Astrocyte (in vitro differentiated cells and primary cell): ENCODE results near the gene MAT2B. TPM values are rescaled to one million over a fixed set of nuclear protein-coding genes. Genes with fewer than 3 reads are reported as not detected.
A peak's percentile ranks its signal among the peaks of the same experiment; 100 is the strongest.

Experiments
- DNase-seq: peaks from one replicate; pipeline ENCODE4 v3.0.0-alpha.2; 2010; ENCODE audit warnings: low read depth
- FAIRE-seq: peaks from 2 replicates; lab custom pipeline; 2011; peaks lifted over from hg19 to GRCh38; lab: Jason Lieb, UNC
- H2AFZ ChIP-seq: 2 replicates; pipeline ENCODE4 v1.6.0; 2012; ENCODE audit warnings: low read depth, low read length, inconsistent platforms
- H3K27ac ChIP-seq: 2 replicates; pipeline ENCODE4 v1.5.1; 2011; ENCODE audit warnings: low read depth, low read length, inconsistent platforms
- H3K27me3 ChIP-seq: 2 replicates; pipeline ENCODE4 v1.6.0; 2011; ENCODE audit warnings: low read length, inconsistent platforms; ENCODE audit not compliant: insufficient read depth
- H3K36me3 ChIP-seq: 2 replicates; pipeline ENCODE4 v1.5.1; 2011; ENCODE audit warnings: low read length, inconsistent platforms; ENCODE audit not compliant: insufficient read depth
- H3K4me1 ChIP-seq: 2 replicates; pipeline ENCODE4 v1.5.1; 2011; ENCODE audit warnings: low read length, inconsistent platforms; ENCODE audit not compliant: insufficient read depth
- H3K4me2 ChIP-seq: 2 replicates; pipeline ENCODE4 v1.6.0; 2012; ENCODE audit warnings: low read length, inconsistent platforms
- H3K4me3 ChIP-seq: 2 replicates; pipeline ENCODE4 v1.5.1; 2011; ENCODE audit warnings: low read depth, mild to moderate bottlenecking, low read length, inconsistent platforms; ENCODE audit not compliant: insufficient read depth
- H3K79me2 ChIP-seq: 2 replicates; pipeline ENCODE4 v1.6.0; 2012; ENCODE audit warnings: mild to moderate bottlenecking, low read length, inconsistent platforms; ENCODE audit not compliant: insufficient read depth
- H3K9ac ChIP-seq: 2 replicates; pipeline ENCODE4 v1.6.0; 2012; ENCODE audit warnings: mild to moderate bottlenecking, low read length, inconsistent platforms
- H3K9me3 ChIP-seq: 2 replicates; pipeline ENCODE4 v1.5.1; 2012; ENCODE audit warnings: low read depth, mild to moderate bottlenecking, low read length, inconsistent platforms; ENCODE audit not compliant: insufficient read depth
- H4K20me1 ChIP-seq: 2 replicates; pipeline ENCODE4 v1.6.0; 2012; ENCODE audit warnings: low read length, inconsistent platforms; ENCODE audit not compliant: insufficient read depth
- H3K27ac Mint-ChIP-seq: one replicate; pipeline ENCODE4 v1.8.0; 2021; ENCODE audit warnings: mild to moderate bottlenecking, mixed read lengths; ENCODE audit not compliant: unreplicated experiment
- H3K27me3 Mint-ChIP-seq: one replicate; pipeline ENCODE4 v1.8.0; 2021; ENCODE audit warnings: low read depth, mixed read lengths; ENCODE audit not compliant: unreplicated experiment
- H3K36me3 Mint-ChIP-seq: one replicate; pipeline ENCODE4 v1.8.0; 2021; ENCODE audit warnings: low read depth, mixed read lengths; ENCODE audit not compliant: unreplicated experiment
- H3K4me1 Mint-ChIP-seq: one replicate; pipeline ENCODE4 v1.8.0; 2021; ENCODE audit warnings: low read depth, mixed read lengths; ENCODE audit not compliant: unreplicated experiment
- H3K4me3 Mint-ChIP-seq: one replicate; pipeline ENCODE4 v1.8.0; 2021; ENCODE audit warnings: mild to moderate bottlenecking, moderate library complexity, mixed read lengths; ENCODE audit not compliant: unreplicated experiment
- H3K9me3 Mint-ChIP-seq: one replicate; pipeline ENCODE4 v1.8.0; 2021; ENCODE audit warnings: mild to moderate bottlenecking, mixed read lengths; ENCODE audit not compliant: unreplicated experiment
- EZH2 ChIP-seq: IDR thresholded peaks from 2 replicates; pipeline ENCODE4 v1.6.1; 2012; ENCODE audit warnings: mild to moderate bottlenecking, low read length, inconsistent platforms; ENCODE audit not compliant: insufficient read depth
- total RNA-seq: library from RNA; stranded (reverse); gene quantifications from 2 replicates; pipeline ENCODE4 v1.2.1, GENCODE V29; 2021
- TF ChIP-seq, protein P1 (sequence below): IDR thresholded peaks from 2 replicates; pipeline ENCODE4 v1.5.1; 2011; ENCODE audit warnings: low read depth, mild to moderate bottlenecking, inconsistent platforms, low read length, moderate library complexity; ENCODE audit not compliant: insufficient read depth

Gene MAT2B
- total RNA-seq, 1 donor from 2014 or later = 41.0 TPM

DNA sequence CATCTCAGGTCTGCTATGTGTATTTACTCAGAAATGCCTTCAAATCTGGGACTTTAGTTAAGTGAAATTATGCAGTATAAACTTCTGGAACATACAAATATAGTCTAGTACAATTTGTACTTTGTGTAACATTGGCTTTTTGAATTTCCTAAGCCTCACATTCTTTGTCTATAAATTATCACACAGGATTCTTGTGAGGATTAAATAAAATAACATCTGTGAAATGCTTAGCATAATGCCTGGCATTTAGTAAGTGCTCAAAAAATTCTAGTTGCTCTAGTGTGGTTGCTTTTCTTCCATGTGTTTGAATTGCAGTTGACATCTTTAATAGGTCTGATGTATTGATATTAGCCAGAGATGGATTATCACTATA lies 42.4 kb upstream of the MAT2B start:
- Histone ChIP-seq H3K27me3 (no peaks in the 10 kb centered on the region), H3K4me2 (peak overlapping the region; percentile 89), H3K4me1 (peaks cover 6% of the 10 kb centered on the region), H2AFZ (peak overlapping the region; percentile 48), H3K79me2 (peaks cover 36% of the 10 kb centered on the region), H3K36me3 (no peaks in the 10 kb centered on the region), H3K27ac (no peak overlapping the region), H3K9me3 (no peaks in the 10 kb centered on the region), H3K9ac (peak overlapping the region; percentile 87), H3K4me3 (no peak overlapping the region), H4K20me1 (no peaks in the 10 kb centered on the region)
- no peak for TF ChIP-seq EZH2
- TF ChIP-seq, protein P1, sequence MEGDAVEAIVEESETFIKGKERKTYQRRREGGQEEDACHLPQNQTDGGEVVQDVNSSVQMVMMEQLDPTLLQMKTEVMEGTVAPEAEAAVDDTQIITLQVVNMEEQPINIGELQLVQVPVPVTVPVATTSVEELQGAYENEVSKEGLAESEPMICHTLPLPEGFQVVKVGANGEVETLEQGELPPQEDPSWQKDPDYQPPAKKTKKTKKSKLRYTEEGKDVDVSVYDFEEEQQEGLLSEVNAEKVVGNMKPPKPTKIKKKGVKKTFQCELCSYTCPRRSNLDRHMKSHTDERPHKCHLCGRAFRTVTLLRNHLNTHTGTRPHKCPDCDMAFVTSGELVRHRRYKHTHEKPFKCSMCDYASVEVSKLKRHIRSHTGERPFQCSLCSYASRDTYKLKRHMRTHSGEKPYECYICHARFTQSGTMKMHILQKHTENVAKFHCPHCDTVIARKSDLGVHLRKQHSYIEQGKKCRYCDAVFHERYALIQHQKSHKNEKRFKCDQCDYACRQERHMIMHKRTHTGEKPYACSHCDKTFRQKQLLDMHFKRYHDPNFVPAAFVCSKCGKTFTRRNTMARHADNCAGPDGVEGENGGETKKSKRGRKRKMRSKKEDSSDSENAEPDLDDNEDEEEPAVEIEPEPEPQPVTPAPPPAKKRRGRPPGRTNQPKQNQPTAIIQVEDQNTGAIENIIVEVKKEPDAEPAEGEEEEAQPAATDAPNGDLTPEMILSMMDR = no peak
- no peaks in the 10 kb centered on the region for H3K4me1 Mint-ChIP-seq
- no peak for FAIRE-seq
- no peak overlapping the region for H3K27ac Mint-ChIP-seq
- no peaks in the 10 kb centered on the region for H3K36me3 Mint-ChIP-seq
- no peaks in the 10 kb centered on the region for H3K9me3 Mint-ChIP-seq
- DNase-seq = no peak
- no peaks in the 10 kb centered on the region for H3K27me3 Mint-ChIP-seq
- H3K4me3 Mint-ChIP-seq = no peak overlapping the region

DNA sequence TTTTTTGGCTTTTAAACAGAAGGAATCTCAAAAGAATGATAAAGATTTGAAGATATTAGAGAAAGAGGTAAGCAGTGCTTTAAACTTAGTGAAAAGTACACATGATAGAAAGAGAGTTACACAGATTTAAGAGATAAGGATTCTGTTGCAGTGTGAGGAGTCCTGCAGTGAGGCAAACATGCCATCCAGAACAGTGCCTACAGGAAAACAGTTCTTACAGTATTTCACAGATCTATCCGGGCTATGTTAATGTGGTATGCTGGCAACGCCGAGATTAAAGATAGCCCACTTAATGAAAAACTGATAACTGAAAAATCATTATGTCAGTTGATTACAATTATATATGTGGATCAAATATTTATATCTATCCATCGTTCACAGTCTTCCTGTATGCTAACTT lies 37.7 kb upstream of the MAT2B start:
- no peaks in the 10 kb centered on the region for H3K36me3 Mint-ChIP-seq
- no peak overlapping the region for H3K27ac ChIP-seq

DNA sequence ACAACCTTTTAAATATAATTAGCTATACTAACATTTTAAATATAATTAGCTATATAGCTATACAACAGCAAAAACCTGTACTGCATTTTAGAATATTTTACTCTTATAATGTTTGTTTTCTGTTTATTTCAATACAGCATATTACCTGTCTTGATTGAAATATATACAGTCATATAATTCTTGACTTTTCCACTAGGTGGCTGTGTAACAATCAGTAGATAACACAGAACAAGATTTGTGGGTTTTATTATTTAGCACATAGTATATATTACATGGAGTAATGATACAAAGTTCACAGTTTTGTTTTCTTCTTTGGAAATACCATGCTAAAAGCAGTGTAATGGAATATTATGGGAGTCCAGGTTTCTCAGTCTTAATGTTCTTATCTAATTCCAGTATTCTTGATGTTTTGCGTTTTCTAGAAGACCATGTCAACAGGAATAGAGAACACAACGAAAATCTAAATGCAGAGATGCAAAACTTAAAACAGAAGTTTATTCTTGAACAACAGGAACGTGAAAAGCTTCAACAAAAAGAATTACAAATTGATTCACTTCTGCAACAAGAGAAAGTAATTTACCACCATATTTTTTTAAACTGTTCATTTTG lies 31.7 kb upstream of the MAT2B start:
- Histone ChIP-seq H3K4me1 (no peaks in the 10 kb centered on the region), H3K27ac (no peak overlapping the region), H3K36me3 (peaks cover 21% of the 10 kb centered on the region), H2AFZ (no peak overlapping the region), H3K9ac (no peak overlapping the region), H3K4me2 (no peak overlapping the region), H3K9me3 (no peaks in the 10 kb centered on the region), H4K20me1 (no peaks in the 10 kb centered on the region), H3K4me3 (no peak overlapping the region), H3K27me3 (no peaks in the 10 kb centered on the region), H3K79me2 (no peaks in the 10 kb centered on the region)
- no peak for TF ChIP-seq EZH2
- TF ChIP-seq, protein P1 = no peak
- no peak overlapping the region for H3K27ac Mint-ChIP-seq
- H3K4me3 Mint-ChIP-seq = no peak overlapping the region
- H3K4me1 Mint-ChIP-seq = peaks cover 5% of the 10 kb centered on the region
- peak; percentile 76 for FAIRE-seq
- peak; percentile 11 for DNase-seq
- no peaks in the 10 kb centered on the region for H3K9me3 Mint-ChIP-seq
- no peaks in the 10 kb centered on the region for H3K36me3 Mint-ChIP-seq
- H3K27me3 Mint-ChIP-seq = no peaks in the 10 kb centered on the region

More for the DNA sequence above, 37.7 kb upstream of the MAT2B start:
- DNase-seq (no peak), FAIRE-seq (no peak)
- Histone ChIP-seq H3K27me3 (no peaks in the 10 kb centered on the region), H3K79me2 (peaks cover 20% of the 10 kb centered on the region), H3K9ac (no peak overlapping the region), H2AFZ (no peak overlapping the region), H3K4me1 (no peaks in the 10 kb centered on the region), H3K9me3 (no peaks in the 10 kb centered on the region), H3K36me3 (peaks cover 12% of the 10 kb centered on the region), H3K4me3 (no peak overlapping the region), H3K4me2 (no peak overlapping the region), H4K20me1 (no peaks in the 10 kb centered on the region)
- Mint-ChIP-seq H3K27ac (no peak overlapping the region), H3K4me1 (no peaks in the 10 kb centered on the region), H3K4me3 (no peak overlapping the region), H3K9me3 (no peaks in the 10 kb centered on the region), H3K27me3 (no peaks in the 10 kb centered on the region)
- TF ChIP-seq, protein P1 = no peak
- no peak for TF ChIP-seq EZH2
